ENCODE measurements around the gene ATP2C1.

ATP2C1 gene

DNA sequence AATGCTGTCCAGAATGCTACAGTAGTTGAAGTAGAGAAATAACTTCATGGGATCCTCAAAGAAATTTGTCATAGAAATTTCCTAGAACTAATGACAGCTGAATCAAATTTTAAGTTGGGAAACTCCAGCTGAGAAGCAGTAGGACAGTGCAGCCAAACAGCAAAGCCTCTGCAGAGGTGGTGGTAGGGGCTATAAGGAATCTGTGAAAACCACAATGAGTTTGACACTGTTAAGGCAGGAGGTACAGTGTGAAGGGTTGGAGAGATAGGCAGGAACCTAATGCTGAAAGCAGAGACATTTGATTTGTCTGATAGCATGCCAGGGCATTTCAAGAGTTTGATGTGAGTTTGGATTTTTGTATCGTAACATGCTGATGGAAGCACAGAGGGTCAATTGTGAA, 110.7 kb downstream of the ATP2C1 start:
- Histone ChIP-seq H3K27ac (replicated peaks) (no peak overlapping the region), H3K4me3 (replicated peaks; ENCODE audit: insufficient read depth, low read length) (no peak overlapping the region), H3K27me3 (ENCODE audit: insufficient read depth, poor library complexity, severe bottlenecking) (no peaks in the 10 kb centered on the region)
- no peak for DNase-seq (ENCODE audit: low read depth in 1 of 2, low spot score in 1 of 2)
- TF ChIP-seq GABPA (IDR thresholded peaks at IDR 0.05; ENCODE audit: low read depth) = no peak
- TF ChIP-seq, protein P1, sequence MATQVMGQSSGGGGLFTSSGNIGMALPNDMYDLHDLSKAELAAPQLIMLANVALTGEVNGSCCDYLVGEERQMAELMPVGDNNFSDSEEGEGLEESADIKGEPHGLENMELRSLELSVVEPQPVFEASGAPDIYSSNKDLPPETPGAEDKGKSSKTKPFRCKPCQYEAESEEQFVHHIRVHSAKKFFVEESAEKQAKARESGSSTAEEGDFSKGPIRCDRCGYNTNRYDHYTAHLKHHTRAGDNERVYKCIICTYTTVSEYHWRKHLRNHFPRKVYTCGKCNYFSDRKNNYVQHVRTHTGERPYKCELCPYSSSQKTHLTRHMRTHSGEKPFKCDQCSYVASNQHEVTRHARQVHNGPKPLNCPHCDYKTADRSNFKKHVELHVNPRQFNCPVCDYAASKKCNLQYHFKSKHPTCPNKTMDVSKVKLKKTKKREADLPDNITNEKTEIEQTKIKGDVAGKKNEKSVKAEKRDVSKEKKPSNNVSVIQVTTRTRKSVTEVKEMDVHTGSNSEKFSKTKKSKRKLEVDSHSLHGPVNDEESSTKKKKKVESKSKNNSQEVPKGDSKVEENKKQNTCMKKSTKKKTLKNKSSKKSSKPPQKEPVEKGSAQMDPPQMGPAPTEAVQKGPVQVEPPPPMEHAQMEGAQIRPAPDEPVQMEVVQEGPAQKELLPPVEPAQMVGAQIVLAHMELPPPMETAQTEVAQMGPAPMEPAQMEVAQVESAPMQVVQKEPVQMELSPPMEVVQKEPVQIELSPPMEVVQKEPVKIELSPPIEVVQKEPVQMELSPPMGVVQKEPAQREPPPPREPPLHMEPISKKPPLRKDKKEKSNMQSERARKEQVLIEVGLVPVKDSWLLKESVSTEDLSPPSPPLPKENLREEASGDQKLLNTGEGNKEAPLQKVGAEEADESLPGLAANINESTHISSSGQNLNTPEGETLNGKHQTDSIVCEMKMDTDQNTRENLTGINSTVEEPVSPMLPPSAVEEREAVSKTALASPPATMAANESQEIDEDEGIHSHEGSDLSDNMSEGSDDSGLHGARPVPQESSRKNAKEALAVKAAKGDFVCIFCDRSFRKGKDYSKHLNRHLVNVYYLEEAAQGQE (IDR thresholded peaks at IDR 0.05; ENCODE audit: insufficient replicate concordance, low read depth) = no peak

DNA sequence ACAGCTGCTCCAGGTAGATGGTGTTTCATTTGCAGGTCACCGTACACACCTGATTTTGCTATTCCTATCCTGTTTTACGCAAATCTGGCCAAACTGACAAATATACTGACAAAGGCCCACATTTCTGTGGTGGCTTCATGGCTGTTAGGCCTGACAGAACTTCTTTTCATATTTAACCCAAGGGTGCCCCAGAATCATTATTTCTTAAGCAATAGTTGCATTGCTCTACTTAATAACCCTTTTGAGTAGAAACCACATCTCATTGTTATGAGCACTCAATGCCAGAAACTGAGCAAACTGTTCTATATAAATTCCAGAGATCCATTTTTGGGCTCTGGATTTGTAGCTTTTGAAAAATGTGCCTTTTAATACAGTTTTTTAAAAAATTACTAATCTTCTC, 113.4 kb downstream of the ATP2C1 start:
- Histone ChIP-seq H3K4me3 (replicated peaks; ENCODE audit: insufficient read depth, low read length) (no peak overlapping the region), H3K27ac (replicated peaks) (no peak overlapping the region), H3K27me3 (ENCODE audit: insufficient read depth, poor library complexity, severe bottlenecking) (no peaks in the 10 kb centered on the region)
- no peak for DNase-seq (ENCODE audit: low read depth in 1 of 2, low spot score in 1 of 2)
- TF ChIP-seq, protein P2, sequence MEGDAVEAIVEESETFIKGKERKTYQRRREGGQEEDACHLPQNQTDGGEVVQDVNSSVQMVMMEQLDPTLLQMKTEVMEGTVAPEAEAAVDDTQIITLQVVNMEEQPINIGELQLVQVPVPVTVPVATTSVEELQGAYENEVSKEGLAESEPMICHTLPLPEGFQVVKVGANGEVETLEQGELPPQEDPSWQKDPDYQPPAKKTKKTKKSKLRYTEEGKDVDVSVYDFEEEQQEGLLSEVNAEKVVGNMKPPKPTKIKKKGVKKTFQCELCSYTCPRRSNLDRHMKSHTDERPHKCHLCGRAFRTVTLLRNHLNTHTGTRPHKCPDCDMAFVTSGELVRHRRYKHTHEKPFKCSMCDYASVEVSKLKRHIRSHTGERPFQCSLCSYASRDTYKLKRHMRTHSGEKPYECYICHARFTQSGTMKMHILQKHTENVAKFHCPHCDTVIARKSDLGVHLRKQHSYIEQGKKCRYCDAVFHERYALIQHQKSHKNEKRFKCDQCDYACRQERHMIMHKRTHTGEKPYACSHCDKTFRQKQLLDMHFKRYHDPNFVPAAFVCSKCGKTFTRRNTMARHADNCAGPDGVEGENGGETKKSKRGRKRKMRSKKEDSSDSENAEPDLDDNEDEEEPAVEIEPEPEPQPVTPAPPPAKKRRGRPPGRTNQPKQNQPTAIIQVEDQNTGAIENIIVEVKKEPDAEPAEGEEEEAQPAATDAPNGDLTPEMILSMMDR (IDR thresholded peaks at IDR 0.05; ENCODE audit: insufficient read depth, low read length) = no peak
- TF ChIP-seq, protein P1 (IDR thresholded peaks at IDR 0.05; ENCODE audit: insufficient replicate concordance, low read depth) = no peak
- TF ChIP-seq SPI1 (IDR thresholded peaks at IDR 0.05; ENCODE audit: borderline replicate concordance, low read depth) (no peak), GABPA (IDR thresholded peaks at IDR 0.05; ENCODE audit: low read depth) (no peak), POLR2AphosphoS5 (IDR thresholded peaks at IDR 0.05; ENCODE audit: low read depth) (no peak)

DNA sequence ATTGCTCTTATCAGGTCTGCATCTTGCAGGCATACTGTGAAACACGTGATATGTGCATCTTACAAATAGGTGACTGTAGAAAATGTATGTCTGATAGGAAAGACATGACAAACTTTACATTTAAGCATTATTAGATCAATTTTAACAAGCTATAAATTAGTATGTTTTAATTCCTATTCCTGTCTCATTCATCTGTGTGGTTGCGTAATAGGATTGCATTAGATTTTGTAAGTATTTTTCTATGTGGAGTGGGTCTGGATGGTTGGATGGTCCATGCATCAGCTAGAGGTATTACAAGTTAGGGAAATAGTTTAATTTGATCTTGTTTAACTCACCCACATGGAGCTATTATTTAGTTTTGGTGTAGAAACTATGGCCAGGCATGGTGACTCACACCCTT, 113.9 kb downstream of the ATP2C1 start:
- Histone ChIP-seq H3K27me3 (ENCODE audit: insufficient read depth, poor library complexity, severe bottlenecking) (no peaks in the 10 kb centered on the region), H3K4me3 (replicated peaks; ENCODE audit: insufficient read depth, low read length) (no peak overlapping the region), H3K27ac (replicated peaks) (no peak overlapping the region)
- DNase-seq (ENCODE audit: low read depth in 1 of 2, low spot score in 1 of 2) = no peak
- no peak for TF ChIP-seq POLR2AphosphoS5 (IDR thresholded peaks at IDR 0.05; ENCODE audit: low read depth)
- TF ChIP-seq, protein P1 (IDR thresholded peaks at IDR 0.05; ENCODE audit: insufficient replicate concordance, low read depth) = no peak
- TF ChIP-seq GABPA (IDR thresholded peaks at IDR 0.05; ENCODE audit: low read depth) = no peak
- TF ChIP-seq, protein P2 (IDR thresholded peaks at IDR 0.05; ENCODE audit: insufficient read depth, low read length) = no peak
- no peak for TF ChIP-seq SPI1 (IDR thresholded peaks at IDR 0.05; ENCODE audit: borderline replicate concordance, low read depth)

DNA sequence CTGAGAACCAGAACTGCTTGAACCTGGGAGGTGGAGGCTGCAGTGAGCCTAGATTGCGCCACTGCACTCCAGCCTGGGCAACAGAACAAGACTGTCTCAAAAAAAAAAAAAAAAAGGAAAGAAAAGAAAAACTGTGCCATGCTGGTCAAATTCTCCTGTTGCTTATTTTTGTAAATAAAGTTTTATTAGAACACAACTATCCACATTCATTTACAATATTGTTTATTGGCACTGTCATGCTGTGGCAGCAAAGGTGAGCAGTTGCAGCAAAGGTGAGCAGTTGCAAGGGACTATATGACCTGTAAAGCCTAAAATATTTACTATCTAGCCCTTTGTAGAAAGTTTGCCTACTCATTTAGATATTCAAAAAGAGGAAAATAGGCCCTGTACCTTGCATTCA, 114.4 kb downstream of the ATP2C1 start:
- H3K27ac ChIP-seq (replicated peaks) = no peak overlapping the region
- DNase-seq (ENCODE audit: low read depth in 1 of 2, low spot score in 1 of 2) = no peak
- no peak overlapping the region for H3K4me3 ChIP-seq (replicated peaks; ENCODE audit: insufficient read depth, low read length)
- TF ChIP-seq POLR2AphosphoS5 (IDR thresholded peaks at IDR 0.05; ENCODE audit: low read depth) (no peak), GABPA (IDR thresholded peaks at IDR 0.05; ENCODE audit: low read depth) (no peak), SPI1 (IDR thresholded peaks at IDR 0.05; ENCODE audit: borderline replicate concordance, low read depth) (no peak)
- TF ChIP-seq, protein P1 (IDR thresholded peaks at IDR 0.05; ENCODE audit: insufficient replicate concordance, low read depth) = no peak
- TF ChIP-seq, protein P2 (IDR thresholded peaks at IDR 0.05; ENCODE audit: insufficient read depth, low read length) = no peak
- H3K27me3 ChIP-seq (ENCODE audit: insufficient read depth, poor library complexity, severe bottlenecking) = no peaks in the 10 kb centered on the region
